WTC11 (cell line): ENCODE data around the gene POLD4. TPM values are rescaled to one million over a fixed set of nuclear protein-coding genes. Genes with fewer than 3 reads are reported as not detected.
A peak's percentile ranks its signal among the peaks of the same experiment; 100 is the strongest.

ENCODE experiments used
- ATAC-seq: fragments of 200-7000 bp; cut with Tn5 transposase; 2 replicates; pipeline ENCODE4 v1.10.0; 2021; ENCODE audit warnings: mild to moderate bottlenecking, moderate library complexity
- CTCF ChIA-PET: fragments of 300-600 bp; sonication (Branson Sonifier 250); formaldehyde crosslinking; loops from one replicate; lab custom pipeline; 2021; ENCODE audit warnings: antibody characterized with exemption; lab: Charles Lee
- POLR2A ChIA-PET: fragments of 350-600 bp; sonication (Branson Sonifier 250); formaldehyde crosslinking; loops from one replicate; lab custom pipeline; 2021; ENCODE audit warnings: antibody characterized with exemption; lab: Charles Lee
- DNase-seq: peaks from one replicate; pipeline ENCODE4 v3.0.0; 2021; ENCODE audit warnings: low spot score
- H3K27ac Mint-ChIP-seq: 2 replicates; pipeline ENCODE4 v1.8.0; 2021; ENCODE audit warnings: mixed read lengths
- H3K27me3 Mint-ChIP-seq: 2 replicates; pipeline ENCODE4 v1.8.0; 2021; ENCODE audit warnings: low read depth, mild to moderate bottlenecking, moderate library complexity, mixed read lengths
- H3K36me3 Mint-ChIP-seq: 2 replicates; pipeline ENCODE4 v1.8.0; 2021; ENCODE audit warnings: mixed read lengths
- H3K4me1 Mint-ChIP-seq: 2 replicates; pipeline ENCODE4 v1.8.0; 2022; ENCODE audit warnings: mixed read lengths
- H3K4me3 Mint-ChIP-seq: 2 replicates; pipeline ENCODE4 v1.8.0; 2021; ENCODE audit warnings: mild to moderate bottlenecking, moderate library complexity, mixed read lengths
- H3K9me3 Mint-ChIP-seq: 2 replicates; pipeline ENCODE4 v1.8.0; 2021; ENCODE audit warnings: mixed read lengths
- FOXJ3 ChIP-seq: sonication (generic); formaldehyde crosslinking; IDR thresholded peaks from 2 replicates; pipeline ENCODE4 v1.9.0; 2021; ENCODE audit warnings: missing genetic modification reagents, mild to moderate bottlenecking, borderline replicate concordance
- GRHL2 ChIP-seq: fragments of 250-450 bp; sonication (Bioruptor Pico); IDR thresholded peaks from 2 replicates; pipeline ENCODE4 v1.8.0; 2022; ENCODE audit warnings: mild to moderate bottlenecking, moderate library complexity; ENCODE audit not compliant: insufficient replicate concordance, severe bottlenecking
- JAZF1 ChIP-seq: fragments of 250-450 bp; sonication (Bioruptor Pico); IDR thresholded peaks from 2 replicates; pipeline ENCODE4 v1.9.0; 2021; ENCODE audit warnings: moderate library complexity, mild to moderate bottlenecking, inconsistent platforms
- NR1H2 ChIP-seq: sonication (generic); formaldehyde crosslinking; IDR thresholded peaks from 2 replicates; pipeline ENCODE4 v1.9.0; 2021; ENCODE audit warnings: mild to moderate bottlenecking, moderate library complexity, missing genetic modification reagents
- SMAD3 ChIP-seq: sonication (generic); formaldehyde crosslinking; IDR thresholded peaks from 2 replicates; pipeline ENCODE4 v1.8.0; 2022; ENCODE audit warnings: missing genetic modification reagents, mild to moderate bottlenecking, borderline replicate concordance
- TCF7 ChIP-seq: sonication (generic); formaldehyde crosslinking; IDR thresholded peaks from 2 replicates; pipeline ENCODE4 v1.8.0; 2022; ENCODE audit warnings: mild to moderate bottlenecking, low read depth, missing genetic modification reagents, moderate library complexity
- ZNF121 ChIP-seq: sonication (generic); formaldehyde crosslinking; IDR thresholded peaks from 2 replicates; pipeline ENCODE4 v1.8.0; 2023; ENCODE audit warnings: missing genetic modification reagents
- ZNF263 ChIP-seq: sonication (generic); formaldehyde crosslinking; IDR thresholded peaks from 2 replicates; pipeline ENCODE4 v1.8.1; 2022; ENCODE audit warnings: low read depth, mild to moderate bottlenecking, moderate library complexity, missing genetic modification reagents
- ZNF423 ChIP-seq: fragments of 250-450 bp; sonication (Bioruptor Pico); IDR thresholded peaks from 2 replicates; pipeline ENCODE4 v2.1.2; 2022; ENCODE audit warnings: mild to moderate bottlenecking, moderate library complexity
- ZNF671 ChIP-seq: fragments of 250-450 bp; sonication (Bioruptor Pico); IDR thresholded peaks from 2 replicates; pipeline ENCODE4 v1.8.0; 2021; ENCODE audit warnings: mild to moderate bottlenecking
- total RNA-seq: library from RNA; stranded (reverse); gene quantifications from 3 replicates; pipeline ENCODE4 v1.2.3, GENCODE V29; 2021
- TF ChIP-seq, protein P1 (sequence below): sonication (generic); formaldehyde crosslinking; IDR thresholded peaks from 2 replicates; pipeline ENCODE4 v1.8.0; 2023; ENCODE audit warnings: missing genetic modification reagents
- TF ChIP-seq, protein P2 (sequence below): fragments of 250-450 bp; sonication (Bioruptor Pico); IDR thresholded peaks from 2 replicates; pipeline ENCODE4 v1.9.0; 2021; ENCODE audit warnings: mild to moderate bottlenecking
- TF ChIP-seq, protein P3 (sequence below): fragments of 250-450 bp; sonication (Bioruptor Pico); IDR thresholded peaks from 2 replicates; pipeline ENCODE4 v1.9.0; 2021; ENCODE audit warnings: mild to moderate bottlenecking, borderline replicate concordance
- TF ChIP-seq, protein P4 (sequence below): fragments of 200-600 bp; IDR thresholded peaks from 2 replicates; pipeline ENCODE4 v1.8.0; 2022; ENCODE audit warnings: antibody characterized with exemption
- TF ChIP-seq, protein P5 (sequence below): sonication (generic); formaldehyde crosslinking; conservative IDR thresholded peaks from 2 replicates; pipeline ENCODE4 v1.8.1; 2022; ENCODE audit warnings: mild to moderate bottlenecking, missing genetic modification reagents
- TF ChIP-seq, protein P6 (sequence below): sonication (generic); formaldehyde crosslinking; IDR thresholded peaks from 2 replicates; pipeline ENCODE4 v1.8.1; 2023; ENCODE audit warnings: mild to moderate bottlenecking, missing genetic modification reagents, moderate library complexity

The POLD4 gene
- total RNA-seq, 1 experiment from 2014 or later = 30.3 TPM

DNA sequence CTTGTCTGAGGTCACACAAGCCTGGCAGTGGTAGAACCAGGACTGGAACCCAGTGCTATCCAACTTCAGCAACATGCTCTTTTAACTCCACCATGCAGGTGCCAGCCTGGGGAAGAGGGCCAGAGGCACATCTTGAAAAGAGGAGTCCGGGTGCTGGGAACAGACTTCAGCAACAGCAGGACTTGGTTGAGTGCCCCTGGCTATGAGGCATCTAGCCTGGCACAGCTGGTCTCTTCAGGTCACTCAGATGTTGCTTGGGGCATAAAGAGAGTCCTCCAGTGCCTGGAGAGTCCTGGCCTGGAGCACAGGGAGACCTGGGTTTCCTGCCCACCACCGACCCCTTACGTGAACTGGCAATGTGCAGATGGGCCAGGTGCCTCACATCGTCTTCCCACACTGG is 25.2 kb upstream of the POLD4 start:
- Mint-ChIP-seq H3K4me3 (no peak overlapping the region), H3K9me3 (no peaks in the 10 kb centered on the region), H3K36me3 (no peaks in the 10 kb centered on the region), H3K4me1 (peaks cover 33% of the 10 kb centered on the region), H3K27ac (no peak overlapping the region), H3K27me3 (peaks cover 67% of the 10 kb centered on the region)
- ATAC-seq (no peak), DNase-seq (no peak)
- ChIA-PET POLR2A (interaction anchor here (1.2 kb wide), 1 partner anchor 9 kb away, joined by 3 read pairs; no protein-coding TSS in a partner anchor), CTCF (interaction anchor here (0.7 to 25.7 kb wide), 7 partner anchors 11 to 297 kb away, joined by 3 to 842 read pairs (median 5); partner anchors contain the start of gene POLD4)
- TF ChIP-seq JAZF1 (CRISPR knock-in tag) = no peak
- TF ChIP-seq, protein P1, sequence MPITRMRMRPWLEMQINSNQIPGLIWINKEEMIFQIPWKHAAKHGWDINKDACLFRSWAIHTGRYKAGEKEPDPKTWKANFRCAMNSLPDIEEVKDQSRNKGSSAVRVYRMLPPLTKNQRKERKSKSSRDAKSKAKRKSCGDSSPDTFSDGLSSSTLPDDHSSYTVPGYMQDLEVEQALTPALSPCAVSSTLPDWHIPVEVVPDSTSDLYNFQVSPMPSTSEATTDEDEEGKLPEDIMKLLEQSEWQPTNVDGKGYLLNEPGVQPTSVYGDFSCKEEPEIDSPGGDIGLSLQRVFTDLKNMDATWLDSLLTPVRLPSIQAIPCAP = no peak
- TF ChIP-seq, protein P2, sequence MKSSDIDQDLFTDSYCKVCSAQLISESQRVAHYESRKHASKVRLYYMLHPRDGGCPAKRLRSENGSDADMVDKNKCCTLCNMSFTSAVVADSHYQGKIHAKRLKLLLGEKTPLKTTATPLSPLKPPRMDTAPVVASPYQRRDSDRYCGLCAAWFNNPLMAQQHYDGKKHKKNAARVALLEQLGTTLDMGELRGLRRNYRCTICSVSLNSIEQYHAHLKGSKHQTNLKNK (CRISPR knock-in tag) = no peak
- TF ChIP-seq, protein P3, sequence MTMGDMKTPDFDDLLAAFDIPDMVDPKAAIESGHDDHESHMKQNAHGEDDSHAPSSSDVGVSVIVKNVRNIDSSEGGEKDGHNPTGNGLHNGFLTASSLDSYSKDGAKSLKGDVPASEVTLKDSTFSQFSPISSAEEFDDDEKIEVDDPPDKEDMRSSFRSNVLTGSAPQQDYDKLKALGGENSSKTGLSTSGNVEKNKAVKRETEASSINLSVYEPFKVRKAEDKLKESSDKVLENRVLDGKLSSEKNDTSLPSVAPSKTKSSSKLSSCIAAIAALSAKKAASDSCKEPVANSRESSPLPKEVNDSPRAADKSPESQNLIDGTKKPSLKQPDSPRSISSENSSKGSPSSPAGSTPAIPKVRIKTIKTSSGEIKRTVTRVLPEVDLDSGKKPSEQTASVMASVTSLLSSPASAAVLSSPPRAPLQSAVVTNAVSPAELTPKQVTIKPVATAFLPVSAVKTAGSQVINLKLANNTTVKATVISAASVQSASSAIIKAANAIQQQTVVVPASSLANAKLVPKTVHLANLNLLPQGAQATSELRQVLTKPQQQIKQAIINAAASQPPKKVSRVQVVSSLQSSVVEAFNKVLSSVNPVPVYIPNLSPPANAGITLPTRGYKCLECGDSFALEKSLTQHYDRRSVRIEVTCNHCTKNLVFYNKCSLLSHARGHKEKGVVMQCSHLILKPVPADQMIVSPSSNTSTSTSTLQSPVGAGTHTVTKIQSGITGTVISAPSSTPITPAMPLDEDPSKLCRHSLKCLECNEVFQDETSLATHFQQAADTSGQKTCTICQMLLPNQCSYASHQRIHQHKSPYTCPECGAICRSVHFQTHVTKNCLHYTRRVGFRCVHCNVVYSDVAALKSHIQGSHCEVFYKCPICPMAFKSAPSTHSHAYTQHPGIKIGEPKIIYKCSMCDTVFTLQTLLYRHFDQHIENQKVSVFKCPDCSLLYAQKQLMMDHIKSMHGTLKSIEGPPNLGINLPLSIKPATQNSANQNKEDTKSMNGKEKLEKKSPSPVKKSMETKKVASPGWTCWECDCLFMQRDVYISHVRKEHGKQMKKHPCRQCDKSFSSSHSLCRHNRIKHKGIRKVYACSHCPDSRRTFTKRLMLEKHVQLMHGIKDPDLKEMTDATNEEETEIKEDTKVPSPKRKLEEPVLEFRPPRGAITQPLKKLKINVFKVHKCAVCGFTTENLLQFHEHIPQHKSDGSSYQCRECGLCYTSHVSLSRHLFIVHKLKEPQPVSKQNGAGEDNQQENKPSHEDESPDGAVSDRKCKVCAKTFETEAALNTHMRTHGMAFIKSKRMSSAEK (CRISPR knock-in tag) = no peak
- no peak for TF ChIP-seq SMAD3 (CRISPR knock-in tag)
- no peak for TF ChIP-seq ZNF671 (CRISPR knock-in tag)
- TF ChIP-seq, protein P4, sequence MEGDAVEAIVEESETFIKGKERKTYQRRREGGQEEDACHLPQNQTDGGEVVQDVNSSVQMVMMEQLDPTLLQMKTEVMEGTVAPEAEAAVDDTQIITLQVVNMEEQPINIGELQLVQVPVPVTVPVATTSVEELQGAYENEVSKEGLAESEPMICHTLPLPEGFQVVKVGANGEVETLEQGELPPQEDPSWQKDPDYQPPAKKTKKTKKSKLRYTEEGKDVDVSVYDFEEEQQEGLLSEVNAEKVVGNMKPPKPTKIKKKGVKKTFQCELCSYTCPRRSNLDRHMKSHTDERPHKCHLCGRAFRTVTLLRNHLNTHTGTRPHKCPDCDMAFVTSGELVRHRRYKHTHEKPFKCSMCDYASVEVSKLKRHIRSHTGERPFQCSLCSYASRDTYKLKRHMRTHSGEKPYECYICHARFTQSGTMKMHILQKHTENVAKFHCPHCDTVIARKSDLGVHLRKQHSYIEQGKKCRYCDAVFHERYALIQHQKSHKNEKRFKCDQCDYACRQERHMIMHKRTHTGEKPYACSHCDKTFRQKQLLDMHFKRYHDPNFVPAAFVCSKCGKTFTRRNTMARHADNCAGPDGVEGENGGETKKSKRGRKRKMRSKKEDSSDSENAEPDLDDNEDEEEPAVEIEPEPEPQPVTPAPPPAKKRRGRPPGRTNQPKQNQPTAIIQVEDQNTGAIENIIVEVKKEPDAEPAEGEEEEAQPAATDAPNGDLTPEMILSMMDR = no peak
- TF ChIP-seq NR1H2 (CRISPR knock-in tag) = no peak
- no peak for TF ChIP-seq GRHL2 (CRISPR knock-in tag)
- no peak for TF ChIP-seq TCF7 (CRISPR knock-in tag)
- TF ChIP-seq ZNF263 = no peak
- TF ChIP-seq, protein P5, sequence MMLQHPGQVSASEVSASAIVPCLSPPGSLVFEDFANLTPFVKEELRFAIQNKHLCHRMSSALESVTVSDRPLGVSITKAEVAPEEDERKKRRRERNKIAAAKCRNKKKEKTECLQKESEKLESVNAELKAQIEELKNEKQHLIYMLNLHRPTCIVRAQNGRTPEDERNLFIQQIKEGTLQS = no peak
- TF ChIP-seq FOXJ3 = no peak

DNA sequence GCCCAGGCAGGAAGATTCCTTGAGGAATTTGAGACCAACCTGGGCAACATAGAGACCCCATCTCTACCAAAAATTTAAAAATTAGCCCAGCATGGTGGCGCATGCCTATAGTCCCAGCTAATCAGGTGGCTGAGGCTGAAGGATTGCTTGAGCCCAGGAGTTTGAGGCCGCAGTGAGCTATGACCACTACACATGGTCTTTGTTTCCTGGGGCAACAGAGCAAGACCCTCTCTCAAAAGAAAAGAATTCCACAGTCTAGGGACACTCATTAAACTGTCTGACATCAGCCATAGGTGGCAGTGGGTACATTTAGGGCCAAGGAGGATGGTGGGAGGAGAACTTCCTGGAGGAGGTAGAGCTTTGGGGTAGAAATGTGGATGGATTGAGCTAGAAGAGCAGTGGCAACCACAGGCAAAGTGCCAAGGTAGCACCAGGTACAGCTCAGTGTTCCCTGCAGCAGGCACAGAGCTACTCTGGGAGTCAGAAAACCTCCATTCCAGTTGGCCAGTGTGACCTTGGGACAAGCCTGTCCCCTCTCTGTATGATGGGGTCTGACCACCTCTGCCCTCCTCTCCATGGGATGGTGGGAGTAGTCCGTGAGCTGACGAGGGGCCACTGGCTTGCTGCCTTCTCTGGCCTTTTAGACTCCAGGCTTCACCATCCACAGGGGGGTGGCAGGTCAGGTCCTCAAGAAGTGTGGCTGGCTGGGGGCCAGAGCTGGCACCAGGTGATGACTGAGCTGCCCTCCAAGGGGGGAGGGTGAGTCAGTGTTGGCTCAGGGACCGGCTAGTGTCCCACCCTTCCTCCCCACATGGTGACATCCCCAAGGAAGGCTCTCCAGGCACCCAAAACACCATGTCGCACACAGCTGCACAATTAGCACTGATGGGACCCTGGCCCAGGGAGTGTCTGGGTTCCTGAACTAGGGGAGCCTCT is 23.8 kb upstream of the POLD4 start:
- H3K9me3 Mint-ChIP-seq = no peaks in the 10 kb centered on the region
- peaks cover 29% of the 10 kb centered on the region for H3K4me1 Mint-ChIP-seq
- no peak overlapping the region for H3K4me3 Mint-ChIP-seq
- CTCF ChIA-PET = interaction anchor here (1.4 to 25.7 kb wide), 6 partner anchors 12 to 115 kb away, joined by 5 to 842 read pairs (median 12); partner anchors contain the start of genes POLD4 and PPP1CA
- DNase-seq = no peak
- H3K27ac Mint-ChIP-seq = no peak overlapping the region
- H3K36me3 Mint-ChIP-seq = no peaks in the 10 kb centered on the region
- POLR2A ChIA-PET = interaction anchor here (0.7 to 1.2 kb wide), 2 partner anchors 19 to 20 kb away, joined by 3 read pairs; no protein-coding TSS in a partner anchor
- no peak for TF ChIP-seq ZNF423 (CRISPR knock-in tag)
- TF ChIP-seq, protein P6, sequence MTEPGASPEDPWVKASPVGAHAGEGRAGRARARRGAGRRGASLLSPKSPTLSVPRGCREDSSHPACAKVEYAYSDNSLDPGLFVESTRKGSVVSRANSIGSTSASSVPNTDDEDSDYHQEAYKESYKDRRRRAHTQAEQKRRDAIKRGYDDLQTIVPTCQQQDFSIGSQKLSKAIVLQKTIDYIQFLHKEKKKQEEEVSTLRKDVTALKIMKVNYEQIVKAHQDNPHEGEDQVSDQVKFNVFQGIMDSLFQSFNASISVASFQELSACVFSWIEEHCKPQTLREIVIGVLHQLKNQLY (CRISPR knock-in tag) = no peak
- peak; percentile 84 for TF ChIP-seq ZNF121
- H3K27me3 Mint-ChIP-seq = peaks cover 61% of the 10 kb centered on the region
- no peak for ATAC-seq
